MM.1S (cell line): ENCODE data around the gene NQO2.

Source experiments
- EZH2 ChIP-seq: fragments of 300-600 bp; sonication (generic); optimal IDR thresholded peaks from 2 replicates; pipeline ENCODE3; 2017; ENCODE audit warnings: low read depth, mild to moderate bottlenecking, antibody characterized with exemption, low read length, mixed read lengths
- EZH2phosphoT487 ChIP-seq: fragments of 300-600 bp; sonication (generic); IDR thresholded peaks from 2 replicates; pipeline ENCODE4 v1.6.1; 2018; ENCODE audit warnings: antibody characterized with exemption, low read length

DNA sequence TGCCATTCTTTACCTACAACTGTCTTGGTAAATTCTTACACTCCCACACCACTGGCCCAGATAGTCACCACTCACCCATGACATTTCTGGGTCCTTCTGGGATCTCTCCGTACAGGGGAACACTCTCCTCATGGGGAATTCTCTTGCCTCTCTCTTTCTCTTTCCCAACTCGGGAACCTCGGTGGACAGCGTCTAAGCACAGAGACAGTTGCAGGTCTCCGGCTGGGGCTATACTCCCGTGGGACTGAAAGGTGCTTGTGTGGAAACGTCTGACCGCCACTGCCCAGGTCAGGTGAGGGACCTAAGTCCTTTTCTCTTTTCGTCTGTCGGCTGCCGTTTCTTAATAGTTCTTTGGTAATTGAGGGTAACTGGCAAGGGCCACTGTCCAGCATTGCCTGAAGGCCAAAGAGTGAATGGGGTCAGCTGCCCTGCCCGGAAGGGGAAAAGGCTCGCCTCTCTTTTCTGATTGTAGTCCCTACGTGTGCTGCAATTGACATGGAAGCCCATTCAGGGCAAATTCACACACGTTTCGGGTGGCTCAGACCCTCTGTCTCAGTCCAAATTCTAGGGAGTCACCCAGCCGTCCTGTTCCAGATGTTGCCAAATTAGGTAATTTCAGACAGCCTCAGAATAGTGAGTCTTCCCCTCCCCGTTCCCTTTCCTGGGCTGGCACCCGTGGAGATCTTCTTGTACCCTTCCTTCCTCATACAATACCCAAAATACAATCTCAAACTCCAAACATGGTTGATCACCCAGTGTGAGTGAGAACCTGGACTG lies 37.4 kb downstream of the NQO2 start:
- TF ChIP-seq EZH2 (no peak), EZH2phosphoT487 (no peak)
